Measurements from ENCODE around the gene SAMM50.
"Not testable (repeated sequence)": the region's sequence is repeated elsewhere in the genome, so short reads cannot be mapped to it uniquely, and the experiment has no call there.

SAMM50 gene

GRCh38 chr22:44016586-44016985 is 61.3 kb downstream of the SAMM50 start:
- not testable (repeated sequence) for H3K9me3 ChIP-seq (ENCODE audit: control insufficient read depth, low read length); H2AFZ ChIP-seq (ENCODE audit: low read depth, low read length); H2BK15ac ChIP-seq (ENCODE audit: low read depth, poor library complexity, severe bottlenecking); H3K4me3 ChIP-seq (ENCODE audit: insufficient read depth in 1 of 2, low read depth in 1 of 2, low read length in 2 of 2); H3K36me3 ChIP-seq (ENCODE audit: control insufficient read depth in 1 of 2, insufficient read depth in 2 of 2, low read depth in 1 of 2, low read length in 2 of 2); H2BK5ac ChIP-seq (ENCODE audit: low read depth, low read length, poor library complexity, severe bottlenecking); H3K18ac ChIP-seq (ENCODE audit: low read depth in 1 of 2, low read length in 2 of 2); H2BK12ac ChIP-seq (ENCODE audit: low read length in 2 of 2); H3K23ac ChIP-seq (ENCODE audit: low read length in 2 of 2); H3K4ac ChIP-seq (ENCODE audit: low read depth in 1 of 2, low read length in 2 of 2); H4K91ac ChIP-seq (ENCODE audit: low read length); H2AK5ac ChIP-seq (ENCODE audit: low read length, severe bottlenecking); DNase-seq; H4K8ac ChIP-seq (ENCODE audit: low read length); H3K9ac ChIP-seq (ENCODE audit: low read length); H3K4me1 ChIP-seq (ENCODE audit: control insufficient read depth, insufficient read depth, low read depth, low read length); H3K79me1 ChIP-seq (replicated peaks; ENCODE audit: low read length, poor library complexity, severe bottlenecking); H3K27me3 ChIP-seq (ENCODE audit: control insufficient read depth in 1 of 2, insufficient read depth in 1 of 2, low read length in 2 of 2); H2BK120ac ChIP-seq (ENCODE audit: low read depth, low read length); H3K14ac ChIP-seq (ENCODE audit: low read length in 2 of 2); H3K27ac ChIP-seq (ENCODE audit: low read length, poor library complexity, severe bottlenecking); H3K4me2 ChIP-seq (ENCODE audit: low read length, poor library complexity, severe bottlenecking)
- 100% methylated on average over 1 of the region's 3 CpGs for WGBS

- Histone ChIP-seq H3K27me3 (ENCODE audit: control insufficient read depth in 1 of 2, insufficient read depth in 1 of 2, low read length in 2 of 2) (no peaks in the 10 kb centered on the region), H3K27ac (ENCODE audit: low read length, poor library complexity, severe bottlenecking) (no peak overlapping the region), H3K4me2 (ENCODE audit: low read length, poor library complexity, severe bottlenecking) (no peak overlapping the region), H2AFZ (ENCODE audit: low read depth, low read length) (no peak overlapping the region), H2AK5ac (ENCODE audit: low read length, severe bottlenecking) (no peak overlapping the region), H3K4me3 (ENCODE audit: insufficient read depth in 1 of 2, low read depth in 1 of 2, low read length in 2 of 2) (no peak overlapping the region), H3K36me3 (ENCODE audit: control insufficient read depth in 1 of 2, insufficient read depth in 2 of 2, low read depth in 1 of 2, low read length in 2 of 2) (no peaks in the 10 kb centered on the region), H3K23ac (ENCODE audit: low read length in 2 of 2) (no peak overlapping the region), H3K14ac (ENCODE audit: low read length in 2 of 2) (no peak overlapping the region), H3K4me1 (ENCODE audit: control insufficient read depth, insufficient read depth, low read depth, low read length) (peaks cover 4% of the 10 kb centered on the region), H2BK120ac (ENCODE audit: low read depth, low read length) (no peak overlapping the region), H4K8ac (ENCODE audit: low read length) (no peak overlapping the region), H3K18ac (ENCODE audit: low read depth in 1 of 2, low read length in 2 of 2) (no peak overlapping the region), H2BK15ac (ENCODE audit: low read depth, poor library complexity, severe bottlenecking) (no peak overlapping the region), H3K9me3 (ENCODE audit: control insufficient read depth, low read length) (no peaks in the 10 kb centered on the region), H3K9ac (ENCODE audit: low read length) (no peak overlapping the region), H3K79me1 (replicated peaks; ENCODE audit: low read length, poor library complexity, severe bottlenecking) (no peaks in the 10 kb centered on the region), H2BK5ac (ENCODE audit: low read depth, low read length, poor library complexity, severe bottlenecking) (no peak overlapping the region), H3K4ac (ENCODE audit: low read depth in 1 of 2, low read length in 2 of 2) (no peak overlapping the region), H4K91ac (ENCODE audit: low read length) (no peak overlapping the region), H2BK12ac (ENCODE audit: low read length in 2 of 2) (no peak overlapping the region)
- no peak for DNase-seq
- WGBS = 98% methylated on average over 6 of the region's 9 CpGs
Observed at GRCh38 chr22:44018594-44018993, 63.4 kb downstream of the SAMM50 start.

- Histone ChIP-seq H2BK12ac (ENCODE audit: low read length in 2 of 2) (no peak overlapping the region), H3K9me3 (ENCODE audit: control insufficient read depth, low read length) (no peaks in the 10 kb centered on the region), H3K4ac (ENCODE audit: low read depth in 1 of 2, low read length in 2 of 2) (no peak overlapping the region), H4K91ac (ENCODE audit: low read length) (no peak overlapping the region), H2BK5ac (ENCODE audit: low read depth, low read length, poor library complexity, severe bottlenecking) (no peak overlapping the region), H3K23ac (ENCODE audit: low read length in 2 of 2) (no peak overlapping the region), H3K4me2 (ENCODE audit: low read length, poor library complexity, severe bottlenecking) (no peak overlapping the region), H2BK15ac (ENCODE audit: low read depth, poor library complexity, severe bottlenecking) (no peak overlapping the region), H3K79me1 (replicated peaks; ENCODE audit: low read length, poor library complexity, severe bottlenecking) (peaks cover 2% of the 10 kb centered on the region), H3K27me3 (ENCODE audit: control insufficient read depth in 1 of 2, insufficient read depth in 1 of 2, low read length in 2 of 2) (no peaks in the 10 kb centered on the region), H2AK5ac (ENCODE audit: low read length, severe bottlenecking) (no peak overlapping the region), H3K14ac (ENCODE audit: low read length in 2 of 2) (no peak overlapping the region), H3K36me3 (ENCODE audit: control insufficient read depth in 1 of 2, insufficient read depth in 2 of 2, low read depth in 1 of 2, low read length in 2 of 2) (no peaks in the 10 kb centered on the region), H4K8ac (ENCODE audit: low read length) (no peak overlapping the region), H3K9ac (ENCODE audit: low read length) (no peak overlapping the region), H3K18ac (ENCODE audit: low read depth in 1 of 2, low read length in 2 of 2) (no peak overlapping the region), H2BK120ac (ENCODE audit: low read depth, low read length) (no peak overlapping the region), H3K27ac (ENCODE audit: low read length, poor library complexity, severe bottlenecking) (no peak overlapping the region), H3K4me3 (ENCODE audit: insufficient read depth in 1 of 2, low read depth in 1 of 2, low read length in 2 of 2) (no peak overlapping the region), H3K4me1 (ENCODE audit: control insufficient read depth, insufficient read depth, low read depth, low read length) (peaks cover 8% of the 10 kb centered on the region), H2AFZ (ENCODE audit: low read depth, low read length) (no peak overlapping the region)
- WGBS = 98% methylated on average over 8 of the region's 10 CpGs
- no peak for DNase-seq
Observed at GRCh38 chr22:44019416-44019815, 64.2 kb downstream of the SAMM50 start.

- no peak overlapping the region for H3K23ac ChIP-seq (ENCODE audit: low read length in 2 of 2)
- no peak overlapping the region for H3K14ac ChIP-seq (ENCODE audit: low read length in 2 of 2)
- H3K4ac ChIP-seq (ENCODE audit: low read depth in 1 of 2, low read length in 2 of 2) = no peak overlapping the region
- H2BK120ac ChIP-seq (ENCODE audit: low read depth, low read length) = no peak overlapping the region
- H4K91ac ChIP-seq (ENCODE audit: low read length) = no peak overlapping the region
- peaks cover 11% of the 10 kb centered on the region for H3K4me1 ChIP-seq (ENCODE audit: control insufficient read depth, insufficient read depth, low read depth, low read length)
- H2BK5ac ChIP-seq (ENCODE audit: low read depth, low read length, poor library complexity, severe bottlenecking) = no peak overlapping the region
- no peaks in the 10 kb centered on the region for H3K9me3 ChIP-seq (ENCODE audit: control insufficient read depth, low read length)
- no peak overlapping the region for H2BK15ac ChIP-seq (ENCODE audit: low read depth, poor library complexity, severe bottlenecking)
- H2AK5ac ChIP-seq (ENCODE audit: low read length, severe bottlenecking) = no peak overlapping the region
- H3K79me1 ChIP-seq (replicated peaks; ENCODE audit: low read length, poor library complexity, severe bottlenecking) = peaks cover 2% of the 10 kb centered on the region
- no peak overlapping the region for H3K27ac ChIP-seq (ENCODE audit: low read length, poor library complexity, severe bottlenecking)
- no peak overlapping the region for H3K4me3 ChIP-seq (ENCODE audit: insufficient read depth in 1 of 2, low read depth in 1 of 2, low read length in 2 of 2)
- no peak overlapping the region for H3K4me2 ChIP-seq (ENCODE audit: low read length, poor library complexity, severe bottlenecking)
- H3K18ac ChIP-seq (ENCODE audit: low read depth in 1 of 2, low read length in 2 of 2) = no peak overlapping the region
- no peaks in the 10 kb centered on the region for H3K27me3 ChIP-seq (ENCODE audit: control insufficient read depth in 1 of 2, insufficient read depth in 1 of 2, low read length in 2 of 2)
- DNase-seq = no peak
- no peak overlapping the region for H3K9ac ChIP-seq (ENCODE audit: low read length)
- no peak overlapping the region for H4K8ac ChIP-seq (ENCODE audit: low read length)
- H2BK12ac ChIP-seq (ENCODE audit: low read length in 2 of 2) = no peak overlapping the region
- no peak overlapping the region for H2AFZ ChIP-seq (ENCODE audit: low read depth, low read length)
- 96% methylated on average over 5 of the region's 5 CpGs for WGBS
- no peaks in the 10 kb centered on the region for H3K36me3 ChIP-seq (ENCODE audit: control insufficient read depth in 1 of 2, insufficient read depth in 2 of 2, low read depth in 1 of 2, low read length in 2 of 2)
Observed at GRCh38 chr22:44019846-44020245, 64.6 kb downstream of the SAMM50 start.

Measured in mesenchymal stem cell (in vitro differentiated cells and primary cell).